ENCODE measurements around the gene LRRTM4.

Gene LRRTM4

DNA sequence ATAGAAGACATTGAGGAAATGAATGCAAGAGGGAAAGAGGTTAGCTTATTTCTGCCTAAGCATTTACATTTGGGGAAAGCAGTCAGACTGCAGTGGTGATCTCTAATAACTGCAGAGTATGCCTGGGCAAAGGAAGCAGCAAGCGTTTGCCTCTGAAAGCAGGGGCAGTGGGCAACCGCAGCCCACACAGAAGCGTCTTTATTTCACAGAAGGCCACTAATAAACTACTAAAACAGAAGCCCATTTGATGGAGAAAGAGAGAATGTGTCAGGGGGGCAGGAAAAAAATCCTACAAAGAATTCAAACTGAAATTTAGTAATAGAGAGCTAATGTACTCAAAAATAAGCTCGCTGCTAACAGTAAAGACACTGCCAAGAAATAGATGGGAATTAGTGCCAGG lies 53.1 kb downstream of the LRRTM4 start:
- no peak for DNase-seq

GRCh38 chr2:77459840-77460239 lies 62.3 kb downstream of the LRRTM4 start:
- DNase-seq: no peak

DNA sequence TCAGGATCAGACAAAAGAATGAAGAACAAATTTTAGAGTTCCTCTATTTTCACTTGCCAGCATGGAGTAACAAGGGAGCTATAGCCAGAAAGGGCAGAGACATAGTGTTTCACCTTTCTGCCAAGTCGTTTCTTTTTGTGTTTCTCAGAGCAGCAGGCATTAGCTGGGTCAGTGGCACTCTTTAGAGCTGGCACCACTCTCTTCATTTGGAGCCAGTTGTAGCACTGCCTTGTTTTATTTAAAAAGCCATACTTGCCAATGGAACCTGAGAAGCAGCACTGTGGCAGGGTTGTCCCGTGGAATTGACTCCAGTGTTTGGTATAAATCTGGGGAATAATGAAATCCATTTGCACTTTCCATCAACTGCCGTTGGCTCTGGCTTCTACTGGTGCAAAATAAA lies 64.0 kb downstream of the LRRTM4 start:
- DNase-seq: no peak

DNA sequence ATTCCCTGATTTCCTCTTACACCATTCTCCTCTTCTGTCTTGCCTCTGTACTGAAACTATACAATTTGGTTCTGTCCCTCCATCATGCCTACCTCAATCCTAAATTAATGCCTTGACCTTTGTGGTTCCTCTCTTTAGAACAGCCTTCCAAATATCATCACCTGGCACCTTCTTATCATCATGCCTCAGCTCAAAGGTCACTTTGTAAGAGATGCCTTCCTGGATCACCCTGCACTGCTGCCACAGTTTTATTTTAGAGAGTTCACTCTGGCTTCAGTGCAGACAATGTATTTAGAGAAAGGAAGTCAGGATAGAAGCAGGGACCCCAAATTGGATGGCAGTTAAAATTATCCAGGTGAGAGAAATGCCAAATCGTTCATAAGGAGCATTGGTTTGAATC lies 64.5 kb downstream of the LRRTM4 start:
- DNase-seq: no peak

GRCh38 chr2:77443076-77443475 lies 79.1 kb downstream of the LRRTM4 start:
- DNase-seq: no peak

GRCh38 chr2:77434880-77435279 lies 87.3 kb downstream of the LRRTM4 start:
- no peak for DNase-seq

GRCh38 chr2:77428946-77429345 lies 93.2 kb downstream of the LRRTM4 start:
- DNase-seq: no peak

GRCh38 chr2:77421971-77422370 lies 100.2 kb downstream of the LRRTM4 start:
- no peak for DNase-seq

DNA sequence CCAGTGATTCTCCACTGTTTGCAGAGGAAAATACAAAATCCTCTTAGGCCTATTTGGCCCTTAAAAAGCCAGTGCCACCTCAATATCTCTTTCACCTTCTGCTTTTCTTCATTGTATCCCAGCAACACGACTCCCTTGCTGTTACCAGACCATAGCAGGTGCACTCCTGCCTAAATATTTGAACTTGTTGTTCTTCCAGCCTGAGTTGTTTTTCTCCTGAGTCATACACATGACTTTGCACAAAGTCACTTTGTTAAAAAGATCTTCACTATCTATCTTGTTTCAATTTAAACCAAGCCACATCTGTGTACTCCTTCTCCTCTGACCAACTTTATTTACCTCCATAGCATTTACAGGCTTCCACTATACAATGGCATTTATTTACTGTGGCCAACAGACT lies 103.6 kb downstream of the LRRTM4 start:
- no peak for DNase-seq

DNA sequence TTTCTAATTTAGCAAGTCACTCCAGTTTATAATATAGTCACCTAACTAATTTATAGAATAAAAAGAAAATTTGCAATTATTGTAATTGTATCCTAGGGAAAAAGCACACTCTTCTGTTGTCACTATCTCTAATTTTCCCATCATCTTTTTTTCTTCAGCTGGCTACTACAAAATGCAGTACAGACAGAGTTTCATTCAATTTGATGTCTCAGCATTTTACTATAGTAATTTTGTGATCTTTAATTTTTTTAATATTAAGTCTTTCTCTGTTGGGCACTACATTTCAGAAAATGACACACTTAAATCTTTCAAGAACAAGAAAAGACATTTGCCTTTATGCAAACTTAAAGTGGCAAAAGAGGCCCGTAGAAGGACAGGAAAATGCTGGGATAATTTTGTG lies 118.0 kb downstream of the LRRTM4 start:
- DNase-seq: no peak

DNA sequence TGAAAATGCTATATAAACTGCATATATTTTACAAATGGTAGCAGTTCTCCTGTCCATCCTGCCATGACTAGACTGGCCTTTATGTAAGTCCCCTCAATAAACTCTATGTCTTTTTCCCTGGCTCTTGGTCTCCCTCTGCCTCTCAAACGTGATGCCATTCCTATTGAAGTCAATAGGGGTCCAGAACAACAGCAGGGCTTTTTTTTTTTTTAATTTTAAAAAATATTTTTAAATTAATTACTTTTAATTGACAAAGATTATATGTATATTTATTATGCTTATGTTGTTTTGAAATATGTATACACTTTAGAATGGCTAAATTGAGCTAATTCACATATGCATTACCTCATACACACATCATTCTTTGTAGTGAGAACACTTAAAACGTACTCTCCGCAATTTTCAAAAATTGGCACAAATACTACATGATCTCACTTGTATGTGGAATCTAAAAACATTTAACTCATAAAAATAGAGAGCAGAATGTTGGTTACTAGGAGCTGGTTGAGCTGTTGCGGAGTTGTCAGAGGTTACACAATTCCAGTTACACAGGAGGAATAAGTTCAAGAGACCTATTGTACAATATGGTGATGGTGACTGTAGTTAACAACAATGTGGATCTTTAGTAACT lies 123.1 kb downstream of the LRRTM4 start:
- DNase-seq: no peak

- no peak for DNase-seq
These were observed 124.4 kb downstream of the LRRTM4 start for GRCh38 chr2:77397763-77398162.

GRCh38 chr2:77395011-77395410 lies 127.2 kb downstream of the LRRTM4 start:
- DNase-seq: no peak

DNA sequence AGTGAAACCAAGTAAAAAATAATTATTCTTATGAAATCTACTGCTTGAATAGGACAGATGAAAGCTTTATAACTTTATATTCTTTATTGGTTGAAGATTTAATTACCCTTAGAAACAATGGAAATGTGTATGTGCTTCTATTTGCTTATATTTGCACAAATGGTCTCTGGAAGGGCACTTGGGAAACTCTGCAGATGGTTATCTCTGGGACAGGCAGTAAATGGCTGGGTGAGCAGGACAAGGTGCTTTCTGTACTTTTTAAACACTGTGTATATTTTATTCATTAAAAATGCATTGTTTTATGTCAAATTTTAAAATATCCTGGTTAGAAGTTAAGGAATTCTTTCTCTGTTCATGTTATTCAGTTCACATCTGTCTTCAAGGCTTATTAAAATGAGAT lies 131.1 kb downstream of the LRRTM4 start:
- DNase-seq: no peak

- no peak for DNase-seq
These were observed 134.9 kb downstream of the LRRTM4 start for GRCh38 chr2:77387324-77387723.

DNA sequence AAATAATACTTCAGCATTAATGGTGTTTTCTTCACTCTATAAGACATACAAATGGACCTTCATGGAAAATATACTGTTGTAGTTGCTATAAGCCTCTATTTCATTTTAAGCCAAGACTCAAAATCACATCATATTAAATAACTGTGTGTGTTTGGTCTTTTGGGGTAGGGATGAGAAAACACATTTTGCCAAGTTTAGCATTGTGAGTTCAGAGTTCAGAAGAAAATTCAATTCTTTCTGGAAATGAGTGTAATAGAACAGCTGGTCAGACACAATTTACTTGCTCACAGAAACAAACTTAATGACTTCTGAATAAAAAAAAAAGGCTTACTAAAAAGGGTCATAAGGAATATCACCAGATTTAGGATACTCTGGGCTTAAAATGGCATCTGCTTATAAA lies 149.5 kb downstream of the LRRTM4 start:
- DNase-seq: no peak

GRCh38 chr2:77370511-77370910 lies 151.7 kb downstream of the LRRTM4 start:
- DNase-seq: no peak

GRCh38 chr2:77363277-77363676 lies 158.9 kb downstream of the LRRTM4 start:
- no peak for DNase-seq

GRCh38 chr2:77348821-77349220 lies 173.4 kb downstream of the LRRTM4 start:
- no peak for DNase-seq

DNA sequence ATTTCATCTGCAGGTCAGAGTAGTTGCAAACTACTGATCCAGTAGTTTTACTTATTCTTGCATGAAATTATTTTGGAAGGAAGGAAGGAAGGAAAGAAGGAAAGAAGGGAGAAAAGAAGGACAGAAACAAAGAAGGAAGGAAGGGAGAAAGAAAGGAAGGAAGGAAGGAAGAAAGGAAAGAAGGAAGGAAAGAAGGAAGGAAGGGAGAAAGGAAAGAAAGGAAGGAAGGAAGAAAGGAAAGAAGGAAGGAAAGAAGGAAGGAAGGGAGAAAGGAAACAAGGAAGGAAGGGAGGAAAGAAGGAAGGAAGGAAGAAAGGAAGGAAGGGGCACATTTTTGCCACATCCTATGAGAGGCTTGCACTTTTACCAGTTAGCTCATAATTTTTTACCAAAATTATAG lies 186.2 kb downstream of the LRRTM4 start:
- no peak for DNase-seq

DNA sequence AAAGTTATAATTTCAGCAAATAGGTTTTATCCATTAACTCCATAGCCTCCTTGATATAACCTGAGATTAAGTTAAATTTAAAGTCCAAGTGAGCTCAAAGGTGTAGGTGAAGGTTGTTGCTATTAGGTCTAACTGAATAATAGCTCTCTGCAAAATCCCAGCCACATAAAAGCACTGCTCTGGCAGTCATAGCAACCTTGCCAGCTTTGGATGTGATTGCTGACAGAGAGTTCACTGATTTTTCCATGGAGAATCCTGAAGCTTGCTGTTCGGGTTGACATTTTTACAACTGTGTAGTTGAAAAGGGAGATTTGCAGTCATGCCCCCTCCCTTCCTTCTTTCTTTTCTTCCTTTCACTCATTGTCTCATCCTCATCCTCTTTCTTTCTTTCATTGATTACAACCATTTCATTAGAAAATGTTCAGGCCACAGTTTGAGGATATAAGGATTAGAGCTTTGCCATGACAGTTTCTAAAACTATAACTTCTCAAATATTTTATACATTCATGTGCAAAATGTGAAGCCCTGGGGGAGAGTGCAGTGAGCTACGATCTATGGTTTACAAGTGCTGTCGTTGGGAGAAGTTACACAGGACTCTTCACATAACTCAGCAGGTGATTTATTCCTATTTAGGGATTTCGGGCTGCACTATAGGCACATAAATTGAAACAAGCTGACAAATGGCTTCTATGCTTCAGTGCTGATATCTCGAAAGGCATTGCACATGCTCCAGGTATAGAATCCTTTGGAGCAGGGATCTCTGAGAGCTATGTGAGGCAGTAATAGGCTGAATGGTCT lies 193.8 kb downstream of the LRRTM4 start:
- no peak for DNase-seq

DNA sequence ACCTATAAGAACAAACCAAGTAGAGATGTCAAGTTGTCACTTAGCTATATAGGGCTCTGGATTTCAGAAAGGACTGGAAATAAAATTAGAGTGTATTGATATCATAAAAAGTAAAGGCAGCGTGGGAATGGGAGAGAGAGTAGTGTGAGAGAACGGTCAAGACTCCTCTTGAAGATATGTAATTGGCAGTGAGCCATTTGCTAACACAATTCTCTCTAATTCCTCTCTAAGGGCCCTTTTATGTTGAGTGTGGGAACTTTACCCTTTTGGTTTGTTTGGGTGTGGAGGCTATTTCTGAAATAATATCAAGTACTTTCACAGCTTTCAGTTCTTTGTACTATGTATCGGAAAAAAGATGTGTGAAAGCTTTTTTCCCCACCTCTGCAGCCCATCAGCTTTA lies 196.8 kb downstream of the LRRTM4 start:
- no peak for DNase-seq

- DNase-seq: no peak
These were observed 199.7 kb downstream of the LRRTM4 start for GRCh38 chr2:77322431-77322830.

DNA sequence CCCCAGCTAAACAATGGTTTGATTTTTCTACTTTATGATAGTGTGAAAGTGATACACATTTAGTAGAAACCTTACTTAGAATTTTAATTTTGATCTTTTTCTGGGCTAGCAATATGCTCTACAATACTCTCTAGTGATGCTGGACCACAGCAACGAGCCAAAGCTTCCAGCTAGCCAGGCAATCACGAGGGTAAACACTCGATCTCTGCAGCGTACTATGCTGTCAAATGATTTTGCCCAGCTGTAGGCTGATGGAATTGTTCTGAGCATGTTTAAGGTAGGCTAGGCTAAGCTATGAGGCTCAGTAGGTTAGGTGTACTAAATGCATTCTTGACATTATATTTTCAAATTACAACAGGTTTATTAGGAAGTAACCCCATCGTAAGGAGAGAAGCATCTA lies 207.5 kb downstream of the LRRTM4 start:
- DNase-seq: no peak

DNA sequence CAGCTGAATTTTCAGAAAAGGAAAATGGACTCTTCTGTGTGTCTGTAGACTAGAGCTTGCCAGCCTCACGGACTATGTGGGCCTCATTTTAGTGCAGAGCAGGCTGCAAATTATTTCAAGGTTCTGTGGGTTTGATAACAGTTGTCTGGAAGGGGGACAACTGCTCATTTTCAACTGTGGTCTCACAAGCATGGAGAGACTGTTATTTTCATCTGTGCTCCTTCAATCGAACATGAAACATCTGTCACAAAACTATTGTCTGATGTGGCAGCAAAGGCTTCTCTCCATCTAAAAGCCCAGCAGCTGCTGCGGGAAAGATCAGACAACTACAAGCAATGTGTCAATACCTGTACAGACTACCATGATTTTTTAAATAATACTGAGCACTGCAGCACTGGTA lies 211.8 kb downstream of the LRRTM4 start:
- DNase-seq: no peak
